SKM-1 treated with dmso at 0.1 percent for 144 hours (cell line): ENCODE measurements around the gene OLIG1.
A peak's percentile ranks its signal among the peaks of the same experiment; 100 is the strongest.

Experiments
- DNase-seq: peaks from one replicate; lab custom pipeline; 2025; ENCODE audit not compliant: unreplicated experiment; lab: John Stamatoyannopoulos, UW

The OLIG1 gene

GRCh38 chr21:33061233-33061632 lies 8.7 kb upstream of the OLIG1 start:
- no peak for DNase-seq

DNA sequence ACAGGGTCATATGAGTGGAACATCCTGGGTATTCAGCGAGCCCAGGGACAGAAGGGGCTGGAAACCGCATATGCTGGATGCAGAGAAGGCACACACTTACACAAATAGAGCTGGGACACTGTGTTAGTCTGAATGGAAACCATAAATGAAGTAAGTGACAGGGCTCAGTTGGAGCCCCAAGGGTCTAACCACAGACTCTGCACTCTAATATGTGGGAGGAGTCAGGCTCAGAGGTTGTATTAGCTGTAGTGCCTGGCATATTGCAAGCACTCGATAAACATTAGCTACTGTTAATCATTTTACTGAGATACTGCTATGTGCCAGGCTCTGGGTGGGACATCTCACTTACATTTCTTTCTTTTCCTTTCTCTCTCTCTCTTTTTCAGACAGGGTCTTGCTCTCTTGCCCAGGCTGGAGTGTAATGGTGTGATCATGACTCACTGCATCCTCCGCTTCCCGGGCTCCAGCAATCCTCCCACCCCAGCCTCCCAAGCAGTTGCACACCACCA lies 6.5 kb upstream of the OLIG1 start:
- no peak for DNase-seq

DNA sequence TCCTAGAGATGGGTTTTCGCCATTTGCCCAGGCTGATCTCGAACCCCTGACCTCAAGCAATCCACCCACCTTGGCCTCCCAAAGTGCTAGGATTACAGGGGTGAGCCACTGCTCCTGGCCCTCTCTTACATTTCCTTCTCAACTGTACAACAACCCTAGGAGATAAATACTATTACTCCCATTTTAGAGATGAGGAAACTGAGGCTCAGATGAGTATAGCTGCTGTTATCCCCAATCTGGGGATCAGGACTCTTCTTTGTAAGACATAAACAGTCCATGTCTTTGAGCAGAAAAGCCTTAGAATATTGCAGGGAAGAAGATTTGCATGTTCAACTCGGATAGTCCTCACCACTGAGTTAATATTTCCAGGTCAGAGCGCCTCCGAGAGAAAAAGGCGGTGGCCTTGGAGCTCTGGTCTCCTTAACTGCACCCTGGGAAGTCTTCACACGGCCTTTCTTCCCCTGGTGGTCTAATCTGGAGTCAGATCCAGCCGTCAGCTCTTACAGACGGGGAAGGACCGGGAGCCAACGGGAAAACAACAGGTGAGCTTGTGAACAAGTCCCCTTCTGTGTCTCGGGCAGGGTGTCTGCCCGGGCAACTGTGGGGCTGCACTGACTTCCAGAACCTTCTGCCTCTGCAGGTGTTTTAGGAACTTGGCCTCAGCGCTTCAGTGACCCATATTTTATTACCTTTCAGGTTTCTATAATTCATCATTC lies 5.9 kb upstream of the OLIG1 start:
- DNase-seq: no peak

DNA sequence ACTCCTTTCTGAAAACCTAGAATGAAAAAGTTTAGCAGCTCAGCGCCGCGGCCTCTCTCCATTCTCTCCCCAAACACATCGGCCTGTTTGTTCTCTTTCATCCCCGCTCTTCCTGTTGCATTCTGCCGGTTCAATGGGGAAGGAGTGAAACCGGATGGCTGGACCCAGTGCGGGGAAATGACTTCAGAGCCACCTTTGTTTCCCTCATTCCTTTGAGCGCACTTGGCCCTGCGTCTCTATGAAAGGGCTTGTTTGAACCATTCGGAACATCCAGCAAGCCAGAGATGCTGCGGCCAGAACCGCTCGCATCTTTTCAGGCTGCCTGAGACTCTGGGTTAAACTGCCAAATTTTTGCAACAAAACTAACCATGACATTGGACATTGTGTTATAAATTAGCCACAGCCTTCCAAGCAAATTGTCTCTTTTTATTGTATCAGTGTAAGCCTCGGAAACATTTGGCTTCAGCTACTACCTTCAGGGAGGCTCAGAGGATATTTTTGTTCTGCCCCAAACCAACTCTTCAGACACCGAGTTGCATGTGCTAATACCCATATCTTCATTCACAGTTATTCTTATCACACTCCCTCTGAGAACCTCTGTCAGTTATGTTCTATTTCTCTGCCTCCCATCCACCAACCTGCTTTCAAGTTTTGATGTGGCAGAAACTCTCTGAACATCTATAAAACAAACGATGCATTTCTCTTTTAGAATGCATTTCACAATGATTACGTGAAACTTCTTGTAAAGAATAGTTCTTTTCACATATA lies 5.1 kb upstream of the OLIG1 start:
- no peak for DNase-seq

- no peak for DNase-seq
These were observed 2.9 kb upstream of the OLIG1 start for GRCh38 chr21:33067043-33067442.

- DNase-seq: peak; percentile 83
These were observed 2.5 kb upstream of the OLIG1 start for GRCh38 chr21:33067457-33067856.

GRCh38 chr21:33069243-33069642 lies 698 bp upstream of the OLIG1 start:
- no peak for DNase-seq

DNA sequence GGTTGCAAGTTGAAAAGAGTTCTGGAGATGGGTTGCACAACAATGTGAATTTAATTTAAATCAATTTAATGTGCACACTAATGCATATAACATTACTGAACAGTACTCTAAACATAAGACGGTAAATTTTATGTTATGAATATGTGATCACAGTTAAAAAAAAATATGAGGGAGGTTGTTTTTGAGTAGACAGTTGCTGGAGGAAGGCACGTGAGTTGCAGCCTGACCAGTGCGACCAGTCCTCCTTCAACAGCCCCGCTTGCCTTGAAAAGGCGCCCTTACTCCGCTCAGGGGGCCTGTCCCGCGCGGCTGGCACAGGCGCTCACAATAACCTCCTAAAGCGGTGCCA lies 322 bp upstream of the OLIG1 start:
- no peak for DNase-seq

- no peak for DNase-seq
These were observed 730 bp downstream of the OLIG1 start for GRCh38 chr21:33070744-33070997.

DNA sequence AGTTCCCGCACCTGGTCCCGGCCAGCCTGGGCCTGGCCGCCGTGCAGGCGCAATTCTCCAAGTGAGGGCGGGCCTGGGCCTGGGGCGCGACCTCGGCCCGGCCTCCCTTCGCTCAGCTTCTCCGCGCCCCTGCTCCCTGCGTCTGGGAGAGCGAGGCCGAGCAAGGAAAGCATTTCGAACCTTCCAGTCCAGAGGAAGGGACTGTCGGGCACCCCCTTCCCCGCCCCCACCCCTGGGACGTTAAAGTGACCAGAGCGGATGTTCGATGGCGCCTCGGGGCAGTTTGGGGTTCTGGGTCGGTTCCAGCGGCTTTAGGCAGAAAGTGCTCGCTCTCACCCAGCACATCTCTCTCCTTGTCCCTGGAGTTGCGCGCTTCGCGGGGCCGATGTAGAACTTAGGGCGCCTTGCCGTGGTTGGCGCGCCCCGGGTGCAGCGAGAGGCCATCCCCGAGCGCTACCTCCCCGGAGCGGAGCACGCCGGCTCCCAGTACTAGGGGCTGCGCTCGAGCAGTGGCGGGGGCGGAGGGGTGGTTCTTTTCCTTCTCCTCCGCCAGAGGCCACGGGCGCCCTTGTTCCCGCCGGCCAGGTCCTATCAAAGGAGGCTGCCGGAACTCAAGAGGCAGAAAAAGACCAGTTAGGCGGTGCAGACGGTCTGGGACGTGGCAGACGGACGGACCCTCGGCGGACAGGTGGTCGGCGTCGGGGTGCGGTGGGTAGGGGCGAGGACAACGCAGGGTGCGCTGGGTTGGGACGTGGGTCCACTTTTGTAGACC lies 1.2 kb downstream of the OLIG1 start:
- no peak for DNase-seq

- no peak for DNase-seq
These were observed 1.9 kb downstream of the OLIG1 start for GRCh38 chr21:33071770-33072306.

- no peak for DNase-seq
These were observed 3.7 kb downstream of the OLIG1 start for GRCh38 chr21:33073636-33074035.

DNA sequence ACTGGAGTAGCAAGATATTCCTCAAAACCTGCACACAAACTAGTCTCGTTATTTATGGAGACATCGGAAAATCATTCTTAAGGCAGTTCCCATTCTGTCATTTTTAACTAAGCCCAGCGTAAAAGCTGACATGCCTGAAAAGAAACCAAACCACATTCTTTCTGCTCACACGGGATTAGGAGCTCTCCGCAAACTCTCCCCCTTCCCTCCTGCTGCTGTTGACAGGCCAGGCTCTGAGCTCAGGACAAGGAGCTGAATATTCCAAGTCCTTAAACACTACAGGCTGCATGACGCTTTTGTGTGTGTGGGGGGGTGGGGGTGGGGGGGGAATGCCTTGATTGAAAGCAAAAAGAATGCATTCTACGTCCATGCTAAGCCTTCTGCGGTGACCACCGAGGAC lies 5.2 kb downstream of the OLIG1 start:
- no peak for DNase-seq

DNA sequence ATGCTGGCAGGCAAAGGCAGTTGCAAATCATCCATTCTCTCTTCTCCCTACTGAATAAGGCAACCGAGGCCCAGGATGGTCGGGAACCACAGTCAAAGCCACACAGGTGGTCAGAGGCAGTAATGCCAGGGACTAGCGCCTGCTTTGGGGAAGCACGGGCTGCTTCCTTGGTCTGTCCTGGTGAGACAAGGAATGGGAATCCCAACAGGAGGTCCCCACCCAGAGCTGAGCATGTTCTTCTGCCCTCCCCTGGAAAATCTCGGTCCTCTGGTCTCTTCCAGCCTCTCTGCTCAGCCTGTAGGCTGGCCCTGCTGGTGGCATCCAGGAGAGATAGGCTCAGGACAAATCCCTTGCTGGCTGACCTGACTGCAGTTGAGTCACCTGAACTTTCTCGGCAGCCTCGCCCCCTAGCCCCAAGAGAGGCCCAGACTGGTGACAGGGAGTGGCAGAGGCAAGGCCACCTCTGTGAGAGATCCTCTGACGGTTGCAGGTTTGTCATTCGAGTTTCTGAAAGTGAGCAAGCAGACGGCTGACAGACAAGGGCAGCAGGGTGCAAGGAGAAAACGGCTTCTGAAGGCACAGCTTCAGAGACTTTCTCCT lies 5.8 kb downstream of the OLIG1 start:
- no peak for DNase-seq

- no peak for DNase-seq
These were observed 6.8 kb downstream of the OLIG1 start for GRCh38 chr21:33076600-33077329.

GRCh38 chr21:33078907-33079582 lies 9.1 kb downstream of the OLIG1 start:
- DNase-seq: peak; percentile 79

DNA sequence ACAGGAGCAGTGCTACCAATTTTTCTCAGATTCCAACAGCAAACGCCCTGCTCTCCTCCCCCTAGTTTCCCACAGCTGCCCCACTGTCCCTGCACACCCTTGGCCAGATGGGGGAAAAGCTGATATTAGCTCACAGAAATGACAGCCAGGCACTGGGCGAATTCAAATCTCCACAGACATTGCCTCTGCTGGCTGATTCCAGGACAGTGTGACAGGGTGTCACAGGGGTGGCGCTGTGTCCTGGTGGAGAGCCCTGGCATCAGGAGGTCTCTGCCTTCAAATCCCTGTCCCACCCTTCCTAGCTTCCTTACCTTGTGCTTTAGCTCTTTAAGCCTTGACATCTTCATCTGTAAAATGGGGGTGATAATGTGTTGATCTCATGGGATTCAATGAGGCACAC lies 10.4 kb downstream of the OLIG1 start:
- no peak for DNase-seq

DNA sequence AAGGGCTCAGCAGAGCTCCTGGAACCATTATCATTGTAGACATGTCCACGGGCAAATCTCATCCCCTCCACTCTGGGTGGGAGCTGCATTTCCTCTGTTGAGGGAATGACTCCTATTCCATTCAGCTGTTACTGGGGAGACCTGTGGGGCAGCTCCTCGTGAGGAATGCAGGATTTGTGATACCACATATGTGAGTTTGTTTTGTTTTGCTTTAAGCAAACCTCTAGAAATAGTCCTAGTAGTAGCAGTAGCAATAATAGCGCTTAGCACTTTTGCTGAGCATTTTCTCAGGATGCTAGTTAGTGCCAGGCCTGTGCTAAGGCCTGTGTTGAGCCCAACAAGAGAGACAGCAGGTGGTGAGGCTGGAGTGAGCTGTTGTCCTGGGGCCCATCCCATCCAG lies 10.8 kb downstream of the OLIG1 start:
- DNase-seq: no peak

DNA sequence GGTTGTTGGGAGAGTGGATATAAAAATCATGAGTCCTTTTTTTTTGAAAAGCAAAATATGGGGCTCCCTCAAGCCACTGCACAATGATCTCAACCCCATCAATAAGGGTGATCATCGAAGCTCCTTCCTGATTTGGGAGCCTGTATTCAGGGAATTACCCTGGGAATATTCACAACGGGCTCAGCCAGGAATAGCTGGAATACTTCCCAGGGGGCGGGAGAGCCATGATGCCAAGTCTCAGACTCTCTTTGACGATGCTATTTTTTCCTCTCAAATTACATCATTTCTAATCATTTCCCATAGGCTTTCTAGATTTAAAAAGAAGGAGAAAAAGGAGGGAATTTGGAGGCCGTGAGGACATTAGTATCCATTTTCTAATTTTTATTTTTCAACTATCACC lies 18.4 kb downstream of the OLIG1 start:
- no peak for DNase-seq
